GM23338 (cell line): Measurements from ENCODE around the gene SLC25A26. TPM values are rescaled to one million over a fixed set of nuclear protein-coding genes. Genes with fewer than 3 reads are reported as not detected.

Experiments used
- ATAC-seq: fragments of 200-7000 bp; cut with Tn5 transposase; 3 replicates; pipeline ENCODE4 v1.9.1; 2020
- DNase-seq: peaks from one replicate; pipeline ENCODE4 v3.0.0-alpha.2; 2015; ENCODE audit warnings: low spot score
- H2AFZ ChIP-seq: fragments of 200-600 bp; sonication (generic); 2 replicates; pipeline ENCODE4 v1.8.0; 2016; ENCODE audit warnings: antibody characterized with exemption, mild to moderate bottlenecking, moderate library complexity
- H3F3A ChIP-seq: fragments of 200-600 bp; sonication (generic); replicated peaks from 2 replicates; pipeline ENCODE4 v1.8.0; 2017; ENCODE audit warnings: antibody characterized with exemption, mixed run types, low read depth
- H3K27ac ChIP-seq: fragments of 200-600 bp; sonication (generic); 2 replicates; pipeline ENCODE4 v1.6.1; 2016; ENCODE audit warnings: low read depth
- H3K27me3 ChIP-seq: fragments of 200-600 bp; sonication (generic); 2 replicates; pipeline ENCODE4 v1.8.0; 2016; ENCODE audit warnings: mild to moderate bottlenecking, mixed run types, moderate library complexity; ENCODE audit not compliant: insufficient read depth
- H3K36me3 ChIP-seq: fragments of 200-600 bp; sonication (generic); 2 replicates; pipeline ENCODE4 v1.8.0; 2016; ENCODE audit warnings: mild to moderate bottlenecking; ENCODE audit not compliant: insufficient read depth
- H3K4me1 ChIP-seq: fragments of 200-600 bp; sonication (generic); 2 replicates; pipeline ENCODE4 v1.8.0; 2016; ENCODE audit warnings: mild to moderate bottlenecking, moderate library complexity; ENCODE audit not compliant: insufficient read depth
- H3K4me2 ChIP-seq: fragments of 200-600 bp; sonication (generic); 2 replicates; pipeline ENCODE4 v1.7.1; 2017; ENCODE audit warnings: mixed run types
- H3K4me3 ChIP-seq: fragments of 200-600 bp; sonication (generic); 2 replicates; pipeline ENCODE4 v1.6.1; 2016; ENCODE audit warnings: mixed run types
- H3K79me2 ChIP-seq: fragments of 200-600 bp; sonication (generic); replicated peaks from 2 replicates; pipeline ENCODE4 v1.8.0; 2017; ENCODE audit warnings: mild to moderate bottlenecking; ENCODE audit not compliant: insufficient read depth
- H3K9me2 ChIP-seq: fragments of 200-600 bp; sonication (generic); 2 replicates; pipeline ENCODE4 v1.8.0; 2017; ENCODE audit not compliant: insufficient read depth
- H4K20me1 ChIP-seq: fragments of 200-600 bp; sonication (generic); replicated peaks from 2 replicates; pipeline ENCODE4 v1.8.0; 2017; ENCODE audit warnings: mild to moderate bottlenecking; ENCODE audit not compliant: insufficient read depth
- H3K27ac Mint-ChIP-seq: 2 replicates; pipeline ENCODE4 v1.8.0; 2020; ENCODE audit warnings: inconsistent platforms, mild to moderate bottlenecking, moderate library complexity, mixed read lengths
- H3K27me3 Mint-ChIP-seq: 3 replicates; pipeline ENCODE4 v1.8.0; 2022; ENCODE audit warnings: low read depth, mild to moderate bottlenecking, moderate library complexity, mixed read lengths, inconsistent platforms; ENCODE audit not compliant: insufficient read depth, poor library complexity
- H3K36me3 Mint-ChIP-seq: 3 replicates; pipeline ENCODE4 v1.8.0; 2021; ENCODE audit warnings: low read depth, mild to moderate bottlenecking, inconsistent platforms, moderate library complexity, mixed read lengths
- H3K4me1 Mint-ChIP-seq: 3 replicates; pipeline ENCODE4 v1.8.0; 2020; ENCODE audit warnings: mild to moderate bottlenecking, inconsistent platforms, mixed read lengths
- H3K4me3 Mint-ChIP-seq: 3 replicates; pipeline ENCODE4 v1.8.0; 2021; ENCODE audit warnings: moderate library complexity, mild to moderate bottlenecking, inconsistent platforms, mixed read lengths
- H3K9me3 Mint-ChIP-seq: 3 replicates; pipeline ENCODE4 v1.8.0; 2020; ENCODE audit warnings: moderate library complexity, mild to moderate bottlenecking, inconsistent platforms, mixed read lengths
- CREB1 ChIP-seq: fragments of 250-450 bp; sonication (Bioruptor Pico); IDR thresholded peaks from 2 replicates; pipeline ENCODE4 v1.5.0; 2020; ENCODE audit warnings: low read depth, mild to moderate bottlenecking, moderate library complexity
- EZH2 ChIP-seq: fragments of 200-600 bp; sonication (generic); IDR thresholded peaks from one replicate; pipeline ENCODE4 v1.8.0; 2017; ENCODE audit warnings: antibody characterized with exemption, mild to moderate bottlenecking, low read depth; ENCODE audit not compliant: unreplicated experiment
- EZH2phosphoT487 ChIP-seq: fragments of 200-600 bp; sonication (generic); IDR thresholded peaks from one replicate; pipeline ENCODE4 v1.8.1; 2018; ENCODE audit warnings: antibody characterized with exemption; ENCODE audit not compliant: unreplicated experiment
- JUNB ChIP-seq: IDR thresholded peaks from one replicate; pipeline ENCODE4 v1.6.1; 2016; ENCODE audit warnings: antibody characterized with exemption; ENCODE audit not compliant: unreplicated experiment
- NANOG ChIP-seq: IDR thresholded peaks from 2 replicates; pipeline ENCODE4 v1.6.1; 2016; ENCODE audit warnings: antibody characterized with exemption, borderline replicate concordance
- POLR2AphosphoS5 ChIP-seq: IDR thresholded peaks from 2 replicates; pipeline ENCODE4 v1.6.1; 2016; ENCODE audit warnings: antibody characterized with exemption, low read depth
- STAT1 ChIP-seq: IDR thresholded peaks from one replicate; pipeline ENCODE4 v1.6.1; 2016; ENCODE audit warnings: antibody characterized with exemption; ENCODE audit not compliant: unreplicated experiment
- ZNF114 ChIP-seq: fragments of 250-450 bp; sonication (Bioruptor Pico); IDR thresholded peaks from 2 replicates; pipeline ENCODE4 v1.5.0; 2020; ENCODE audit warnings: mild to moderate bottlenecking, moderate library complexity
- ZNF331 ChIP-seq: fragments of 250-450 bp; sonication (Bioruptor Pico); IDR thresholded peaks from 2 replicates; pipeline ENCODE4 v1.5.0; 2020; ENCODE audit warnings: low read depth, mild to moderate bottlenecking, moderate library complexity
- polyA plus RNA-seq: library from polyadenylated mRNA; unstranded; fragments of >200 nt; fragmentation: Nextera tagmentation; extraction: Ambion mirVana; gene quantifications from 2 replicates; pipeline ENCODE4 v1.2.1, GENCODE V29; 2016
- total RNA-seq: library from RNA; depleted of rRNA; stranded (reverse); fragments of >200 nt; shearing (Covaris generic); gene quantifications from 2 replicates; pipeline ENCODE4 v1.2.3, GENCODE V29; 2014
- TF ChIP-seq, protein P1 (sequence below): fragments of 250-450 bp; sonication (Bioruptor Pico); IDR thresholded peaks from 2 replicates; pipeline ENCODE4 v1.5.0; 2020; ENCODE audit warnings: mild to moderate bottlenecking, moderate library complexity
- TF ChIP-seq, protein P2 (sequence below): IDR thresholded peaks from one replicate; pipeline ENCODE4 v1.6.1; 2018; ENCODE audit warnings: antibody characterized with exemption; ENCODE audit not compliant: unreplicated experiment
- TF ChIP-seq, protein P3 (sequence below): IDR thresholded peaks from 2 replicates; pipeline ENCODE4 v1.6.1; 2016; ENCODE audit warnings: antibody characterized with exemption
- TF ChIP-seq, protein P4 (sequence below), 2 experiments: fragments of 200-600 bp in 1 of 2; sonication (generic) in 1 of 2; conservative IDR thresholded peaks; 2 replicates each; pipeline versions ENCODE4 v1.5.1 to v1.6.1; 2016 to 2017; ENCODE audit warnings: antibody characterized with exemption in 2 of 2, low read depth in 2 of 2, mild to moderate bottlenecking in 2 of 2, moderate library complexity in 1 of 2

SLC25A26 gene
- total and polyA plus RNA-seq, 2 experiments from 2014 or later, result 24.8 to 40.2 TPM

DNA sequence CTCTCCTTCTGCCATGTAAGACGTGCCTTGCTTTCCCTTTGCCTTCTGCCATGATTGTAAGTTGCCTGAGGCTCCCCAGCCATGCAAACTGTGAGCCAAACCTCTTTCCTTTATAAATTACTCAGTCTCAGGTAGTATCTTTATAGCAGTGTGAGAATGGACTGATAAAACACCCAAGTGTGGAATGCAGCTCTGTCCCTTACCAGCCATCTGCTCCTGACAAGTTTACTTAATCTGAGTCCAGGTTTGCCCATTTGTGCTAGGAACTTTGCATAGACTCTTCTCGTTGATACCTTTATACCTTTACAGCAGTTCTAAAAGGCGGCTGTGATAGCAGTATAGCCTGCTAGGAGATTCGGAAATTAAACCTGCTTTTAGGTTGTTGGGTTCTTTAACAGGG lies 48.1 kb downstream of the SLC25A26 start (continued):
- TF ChIP-seq CREB1, result no peak

DNA sequence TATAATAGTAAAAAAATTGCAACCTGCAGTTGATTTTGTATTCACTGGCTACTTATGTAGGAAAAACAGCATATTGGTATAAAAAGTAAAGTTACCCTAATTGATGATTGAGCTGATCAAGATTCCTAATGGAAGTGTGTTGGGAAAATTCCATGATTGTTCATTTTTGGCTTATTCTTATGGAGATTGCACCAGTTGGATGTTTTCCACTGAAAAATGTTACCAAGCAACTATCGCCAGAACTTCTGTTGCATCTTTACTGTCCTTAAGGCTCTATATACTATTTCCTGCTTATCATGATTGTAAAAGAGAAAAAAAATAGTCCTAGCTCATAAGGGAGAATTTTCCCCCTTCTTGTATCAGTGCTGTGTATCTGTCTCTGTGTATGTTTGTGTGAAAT lies 48.6 kb downstream of the SLC25A26 start:
- ATAC-seq, result no peak
- peaks cover 8% of the 10 kb centered on the region for H3K4me1 Mint-ChIP-seq

More for the DNA sequence above, 48.6 kb downstream of the SLC25A26 start:
- H3F3A ChIP-seq, result no peaks in the 10 kb centered on the region
- no peaks in the 10 kb centered on the region for H3K36me3 ChIP-seq
- H3K4me2 ChIP-seq, result no peak overlapping the region
- Mint-ChIP-seq H3K4me3 (no peak overlapping the region), H3K36me3 (peaks cover 13% of the 10 kb centered on the region), H3K9me3 (no peaks in the 10 kb centered on the region), H3K27ac (no peak overlapping the region), H3K27me3 (no peaks in the 10 kb centered on the region)
- no peaks in the 10 kb centered on the region for H3K79me2 ChIP-seq
- H3K27me3 ChIP-seq, result no peaks in the 10 kb centered on the region
- no peak for DNase-seq
- TF ChIP-seq, protein P1, sequence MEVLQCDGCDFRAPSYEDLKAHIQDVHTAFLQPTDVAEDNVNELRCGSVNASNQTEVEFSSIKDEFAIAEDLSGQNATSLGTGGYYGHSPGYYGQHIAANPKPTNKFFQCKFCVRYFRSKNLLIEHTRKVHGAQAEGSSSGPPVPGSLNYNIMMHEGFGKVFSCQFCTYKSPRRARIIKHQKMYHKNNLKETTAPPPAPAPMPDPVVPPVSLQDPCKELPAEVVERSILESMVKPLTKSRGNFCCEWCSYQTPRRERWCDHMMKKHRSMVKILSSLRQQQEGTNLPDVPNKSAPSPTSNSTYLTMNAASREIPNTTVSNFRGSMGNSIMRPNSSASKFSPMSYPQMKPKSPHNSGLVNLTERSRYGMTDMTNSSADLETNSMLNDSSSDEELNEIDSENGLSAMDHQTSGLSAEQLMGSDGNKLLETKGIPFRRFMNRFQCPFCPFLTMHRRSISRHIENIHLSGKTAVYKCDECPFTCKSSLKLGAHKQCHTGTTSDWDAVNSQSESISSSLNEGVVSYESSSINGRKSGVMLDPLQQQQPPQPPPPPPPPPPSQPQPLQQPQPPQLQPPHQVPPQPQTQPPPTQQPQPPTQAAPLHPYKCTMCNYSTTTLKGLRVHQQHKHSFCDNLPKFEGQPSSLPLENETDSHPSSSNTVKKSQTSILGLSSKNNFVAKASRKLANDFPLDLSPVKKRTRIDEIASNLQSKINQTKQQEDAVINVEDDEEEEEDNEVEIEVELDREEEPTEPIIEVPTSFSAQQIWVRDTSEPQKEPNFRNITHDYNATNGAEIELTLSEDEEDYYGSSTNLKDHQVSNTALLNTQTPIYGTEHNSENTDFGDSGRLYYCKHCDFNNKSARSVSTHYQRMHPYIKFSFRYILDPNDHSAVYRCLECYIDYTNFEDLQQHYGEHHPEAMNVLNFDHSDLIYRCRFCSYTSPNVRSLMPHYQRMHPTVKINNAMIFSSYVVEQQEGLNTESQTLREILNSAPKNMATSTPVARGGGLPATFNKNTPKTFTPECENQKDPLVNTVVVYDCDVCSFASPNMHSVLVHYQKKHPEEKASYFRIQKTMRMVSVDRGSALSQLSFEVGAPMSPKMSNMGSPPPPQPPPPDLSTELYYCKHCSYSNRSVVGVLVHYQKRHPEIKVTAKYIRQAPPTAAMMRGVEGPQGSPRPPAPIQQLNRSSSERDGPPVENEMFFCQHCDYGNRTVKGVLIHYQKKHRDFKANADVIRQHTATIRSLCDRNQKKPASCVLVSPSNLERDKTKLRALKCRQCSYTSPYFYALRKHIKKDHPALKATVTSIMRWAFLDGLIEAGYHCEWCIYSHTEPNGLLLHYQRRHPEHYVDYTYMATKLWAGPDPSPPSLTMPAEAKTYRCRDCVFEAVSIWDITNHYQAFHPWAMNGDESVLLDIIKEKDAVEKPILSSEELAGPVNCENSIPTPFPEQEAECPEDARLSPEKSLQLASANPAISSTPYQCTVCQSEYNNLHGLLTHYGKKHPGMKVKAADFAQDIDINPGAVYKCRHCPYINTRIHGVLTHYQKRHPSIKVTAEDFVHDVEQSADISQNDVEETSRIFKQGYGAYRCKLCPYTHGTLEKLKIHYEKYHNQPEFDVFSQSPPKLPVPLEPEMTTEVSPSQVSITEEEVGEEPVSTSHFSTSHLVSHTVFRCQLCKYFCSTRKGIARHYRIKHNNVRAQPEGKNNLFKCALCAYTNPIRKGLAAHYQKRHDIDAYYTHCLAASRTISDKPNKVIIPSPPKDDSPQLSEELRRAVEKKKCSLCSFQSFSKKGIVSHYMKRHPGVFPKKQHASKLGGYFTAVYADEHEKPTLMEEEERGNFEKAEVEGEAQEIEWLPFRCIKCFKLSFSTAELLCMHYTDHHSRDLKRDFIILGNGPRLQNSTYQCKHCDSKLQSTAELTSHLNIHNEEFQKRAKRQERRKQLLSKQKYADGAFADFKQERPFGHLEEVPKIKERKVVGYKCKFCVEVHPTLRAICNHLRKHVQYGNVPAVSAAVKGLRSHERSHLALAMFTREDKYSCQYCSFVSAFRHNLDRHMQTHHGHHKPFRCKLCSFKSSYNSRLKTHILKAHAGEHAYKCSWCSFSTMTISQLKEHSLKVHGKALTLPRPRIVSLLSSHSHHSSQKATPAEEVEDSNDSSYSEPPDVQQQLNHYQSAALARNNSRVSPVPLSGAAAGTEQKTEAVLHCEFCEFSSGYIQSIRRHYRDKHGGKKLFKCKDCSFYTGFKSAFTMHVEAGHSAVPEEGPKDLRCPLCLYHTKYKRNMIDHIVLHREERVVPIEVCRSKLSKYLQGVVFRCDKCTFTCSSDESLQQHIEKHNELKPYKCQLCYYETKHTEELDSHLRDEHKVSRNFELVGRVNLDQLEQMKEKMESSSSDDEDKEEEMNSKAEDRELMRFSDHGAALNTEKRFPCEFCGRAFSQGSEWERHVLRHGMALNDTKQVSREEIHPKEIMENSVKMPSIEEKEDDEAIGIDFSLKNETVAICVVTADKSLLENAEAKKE, result no peak
- TF ChIP-seq, protein P2, sequence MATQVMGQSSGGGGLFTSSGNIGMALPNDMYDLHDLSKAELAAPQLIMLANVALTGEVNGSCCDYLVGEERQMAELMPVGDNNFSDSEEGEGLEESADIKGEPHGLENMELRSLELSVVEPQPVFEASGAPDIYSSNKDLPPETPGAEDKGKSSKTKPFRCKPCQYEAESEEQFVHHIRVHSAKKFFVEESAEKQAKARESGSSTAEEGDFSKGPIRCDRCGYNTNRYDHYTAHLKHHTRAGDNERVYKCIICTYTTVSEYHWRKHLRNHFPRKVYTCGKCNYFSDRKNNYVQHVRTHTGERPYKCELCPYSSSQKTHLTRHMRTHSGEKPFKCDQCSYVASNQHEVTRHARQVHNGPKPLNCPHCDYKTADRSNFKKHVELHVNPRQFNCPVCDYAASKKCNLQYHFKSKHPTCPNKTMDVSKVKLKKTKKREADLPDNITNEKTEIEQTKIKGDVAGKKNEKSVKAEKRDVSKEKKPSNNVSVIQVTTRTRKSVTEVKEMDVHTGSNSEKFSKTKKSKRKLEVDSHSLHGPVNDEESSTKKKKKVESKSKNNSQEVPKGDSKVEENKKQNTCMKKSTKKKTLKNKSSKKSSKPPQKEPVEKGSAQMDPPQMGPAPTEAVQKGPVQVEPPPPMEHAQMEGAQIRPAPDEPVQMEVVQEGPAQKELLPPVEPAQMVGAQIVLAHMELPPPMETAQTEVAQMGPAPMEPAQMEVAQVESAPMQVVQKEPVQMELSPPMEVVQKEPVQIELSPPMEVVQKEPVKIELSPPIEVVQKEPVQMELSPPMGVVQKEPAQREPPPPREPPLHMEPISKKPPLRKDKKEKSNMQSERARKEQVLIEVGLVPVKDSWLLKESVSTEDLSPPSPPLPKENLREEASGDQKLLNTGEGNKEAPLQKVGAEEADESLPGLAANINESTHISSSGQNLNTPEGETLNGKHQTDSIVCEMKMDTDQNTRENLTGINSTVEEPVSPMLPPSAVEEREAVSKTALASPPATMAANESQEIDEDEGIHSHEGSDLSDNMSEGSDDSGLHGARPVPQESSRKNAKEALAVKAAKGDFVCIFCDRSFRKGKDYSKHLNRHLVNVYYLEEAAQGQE, result no peak
- TF ChIP-seq POLR2AphosphoS5 (no peak), ZNF331 (CRISPR knock-in tag) (no peak), ZNF114 (no peak), NANOG (no peak), EZH2 (no peak), STAT1 (no peak), JUNB (no peak), EZH2phosphoT487 (no peak), CREB1 (no peak)
- TF ChIP-seq, protein P3, sequence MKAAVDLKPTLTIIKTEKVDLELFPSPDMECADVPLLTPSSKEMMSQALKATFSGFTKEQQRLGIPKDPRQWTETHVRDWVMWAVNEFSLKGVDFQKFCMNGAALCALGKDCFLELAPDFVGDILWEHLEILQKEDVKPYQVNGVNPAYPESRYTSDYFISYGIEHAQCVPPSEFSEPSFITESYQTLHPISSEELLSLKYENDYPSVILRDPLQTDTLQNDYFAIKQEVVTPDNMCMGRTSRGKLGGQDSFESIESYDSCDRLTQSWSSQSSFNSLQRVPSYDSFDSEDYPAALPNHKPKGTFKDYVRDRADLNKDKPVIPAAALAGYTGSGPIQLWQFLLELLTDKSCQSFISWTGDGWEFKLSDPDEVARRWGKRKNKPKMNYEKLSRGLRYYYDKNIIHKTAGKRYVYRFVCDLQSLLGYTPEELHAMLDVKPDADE, result no peak
- TF ChIP-seq, protein P4, sequence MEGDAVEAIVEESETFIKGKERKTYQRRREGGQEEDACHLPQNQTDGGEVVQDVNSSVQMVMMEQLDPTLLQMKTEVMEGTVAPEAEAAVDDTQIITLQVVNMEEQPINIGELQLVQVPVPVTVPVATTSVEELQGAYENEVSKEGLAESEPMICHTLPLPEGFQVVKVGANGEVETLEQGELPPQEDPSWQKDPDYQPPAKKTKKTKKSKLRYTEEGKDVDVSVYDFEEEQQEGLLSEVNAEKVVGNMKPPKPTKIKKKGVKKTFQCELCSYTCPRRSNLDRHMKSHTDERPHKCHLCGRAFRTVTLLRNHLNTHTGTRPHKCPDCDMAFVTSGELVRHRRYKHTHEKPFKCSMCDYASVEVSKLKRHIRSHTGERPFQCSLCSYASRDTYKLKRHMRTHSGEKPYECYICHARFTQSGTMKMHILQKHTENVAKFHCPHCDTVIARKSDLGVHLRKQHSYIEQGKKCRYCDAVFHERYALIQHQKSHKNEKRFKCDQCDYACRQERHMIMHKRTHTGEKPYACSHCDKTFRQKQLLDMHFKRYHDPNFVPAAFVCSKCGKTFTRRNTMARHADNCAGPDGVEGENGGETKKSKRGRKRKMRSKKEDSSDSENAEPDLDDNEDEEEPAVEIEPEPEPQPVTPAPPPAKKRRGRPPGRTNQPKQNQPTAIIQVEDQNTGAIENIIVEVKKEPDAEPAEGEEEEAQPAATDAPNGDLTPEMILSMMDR (conservative IDR thresholded peaks at IDR 0.05; ENCODE audit: low read depth in 2 of 2), result no peak
- no peaks in the 10 kb centered on the region for H3K9me2 ChIP-seq
- H2AFZ ChIP-seq, result no peak overlapping the region
- H3K4me1 ChIP-seq, result no peaks in the 10 kb centered on the region
- no peak overlapping the region for H3K27ac ChIP-seq
- no peaks in the 10 kb centered on the region for H4K20me1 ChIP-seq
- no peak overlapping the region for H3K4me3 ChIP-seq
